ENCODE measurements around the gene SNRNP25. TPM values are rescaled to one million over a fixed set of nuclear protein-coding genes. Genes with fewer than 3 reads are reported as not detected.
A peak's percentile ranks its signal among the peaks of the same experiment; 100 is the strongest.
"Not testable (repeated sequence)": the region's sequence is repeated elsewhere in the genome, so short reads cannot be mapped to it uniquely, and the experiment has no call there.

SNRNP25 gene
- total and polyA plus RNA-seq, 5 donors from 2014 or later: 9.4 to 29.1 (median 19.3) TPM

DNA sequence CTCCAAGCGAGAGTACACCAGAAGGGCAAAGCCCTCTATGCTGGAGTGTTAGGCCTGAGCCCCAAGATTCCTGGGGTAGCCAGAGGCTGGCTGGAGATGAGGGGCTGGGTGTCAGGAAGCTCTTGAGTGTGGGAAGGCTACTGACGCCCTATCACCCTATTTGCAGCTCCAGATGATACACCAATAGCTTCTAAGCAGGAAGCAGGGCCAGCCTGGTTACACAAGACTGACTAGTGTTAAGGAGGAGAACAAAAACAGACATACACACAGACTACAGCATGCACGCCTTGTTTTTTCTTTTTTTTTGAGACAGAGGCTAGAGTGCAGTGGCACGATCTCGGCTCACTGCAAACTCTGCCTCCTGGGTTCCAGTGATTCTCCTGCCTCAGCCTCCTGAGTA lies 16.1 kb upstream of the SNRNP25 start:
- Histone ChIP-seq H3K4me3 (ENCODE audit: low read depth, low read length) (no peak overlapping the region), H3K9me3 (ENCODE audit: control insufficient read depth in 2 of 2, low read length in 2 of 2) (no peaks in the 10 kb centered on the region), H3K36me3 (ENCODE audit: control insufficient read depth, insufficient read depth, low read length) (peaks cover 7% of the 10 kb centered on the region), H3K27ac (ENCODE audit: insufficient read depth, low read length, poor library complexity, severe bottlenecking) (no peak overlapping the region), H3K4me1 (ENCODE audit: control insufficient read depth, insufficient read depth, low read length, poor library complexity, severe bottlenecking) (peaks cover 19% of the 10 kb centered on the region), H3K27me3 (ENCODE audit: control insufficient read depth, insufficient read depth, low read length) (no peaks in the 10 kb centered on the region)
- Mint-ChIP-seq H3K4me3 (no peak overlapping the region), H3K9me3 (no peaks in the 10 kb centered on the region), H3K4me1 (peaks cover 7 to 47% (median 30%) of the 10 kb centered on the region in 4 donors), H3K36me3 (peaks cover 12% of the 10 kb centered on the region), H3K27me3 (no peaks in the 10 kb centered on the region), H3K27ac (peak overlapping the region; percentile 76 to 92 (median 78))
- ATAC-seq (ENCODE audit: low read depth in 2 of 2) (no peak), DNase-seq (peak in 1 of 3 donors; percentile 59)

DNA sequence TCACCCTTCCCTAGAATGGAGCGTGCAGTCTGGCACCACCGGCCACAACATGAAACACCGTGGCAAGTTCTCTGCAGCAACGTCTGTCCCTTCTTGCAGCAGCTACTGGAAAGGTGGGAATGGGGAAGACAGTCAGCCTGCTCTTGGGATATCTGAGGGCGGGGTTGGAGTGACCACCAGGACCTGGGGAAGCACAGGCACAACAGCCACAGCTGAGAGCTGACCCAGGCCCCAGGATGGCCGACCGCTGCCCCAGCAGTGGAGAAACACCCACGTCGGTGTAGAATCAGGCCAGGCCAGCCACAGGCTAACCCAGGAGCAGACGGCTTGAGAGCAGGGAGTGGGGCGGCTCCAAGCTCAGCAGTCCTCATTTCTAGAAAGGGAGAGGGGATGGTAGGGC lies 15.4 kb upstream of the SNRNP25 start:
- H3K9me3 ChIP-seq (ENCODE audit: control insufficient read depth in 2 of 2, low read length in 2 of 2); ATAC-seq (ENCODE audit: low read depth in 2 of 2); H3K36me3 ChIP-seq (ENCODE audit: control insufficient read depth, insufficient read depth, low read length); H3K27me3 ChIP-seq (ENCODE audit: control insufficient read depth, insufficient read depth, low read length); H3K9me3 Mint-ChIP-seq; H3K4me3 Mint-ChIP-seq; H3K4me3 ChIP-seq (ENCODE audit: low read depth, low read length); H3K27ac ChIP-seq (ENCODE audit: insufficient read depth, low read length, poor library complexity, severe bottlenecking); H3K27me3 Mint-ChIP-seq; DNase-seq: not testable (repeated sequence)
- H3K27ac Mint-ChIP-seq: peak overlapping the region; percentile 44 to 92 (median 78)
- H3K4me1 ChIP-seq (ENCODE audit: control insufficient read depth, insufficient read depth, low read length, poor library complexity, severe bottlenecking): peaks cover 19% of the 10 kb centered on the region
- peaks cover 19% of the 10 kb centered on the region for H3K36me3 Mint-ChIP-seq
- peaks cover 14 to 54% (median 35%) of the 10 kb centered on the region in 4 donors for H3K4me1 Mint-ChIP-seq

- H3K36me3 Mint-ChIP-seq: peaks cover 26% of the 10 kb centered on the region
- ATAC-seq (ENCODE audit: low read depth in 2 of 2) (peak; percentile 93 to 97), DNase-seq (peak; percentile 37 to 93 (median 58))
- H3K27me3 Mint-ChIP-seq: no peaks in the 10 kb centered on the region
- H3K36me3 ChIP-seq (ENCODE audit: control insufficient read depth, insufficient read depth, low read length): peaks cover 16% of the 10 kb centered on the region
- H3K27ac Mint-ChIP-seq: peak overlapping the region; percentile 44 to 92 (median 78)
- peaks cover 14 to 55% (median 40%) of the 10 kb centered on the region in 4 donors for H3K4me1 Mint-ChIP-seq
- H3K27me3 ChIP-seq (ENCODE audit: control insufficient read depth, insufficient read depth, low read length): no peaks in the 10 kb centered on the region
- H3K9me3 Mint-ChIP-seq: no peaks in the 10 kb centered on the region
- no peak overlapping the region for H3K4me3 ChIP-seq (ENCODE audit: low read depth, low read length)
- H3K9me3 ChIP-seq (ENCODE audit: control insufficient read depth in 2 of 2, low read length in 2 of 2): no peaks in the 10 kb centered on the region
- H3K4me3 Mint-ChIP-seq: peak overlapping the region; percentile 17 to 82 (median 46)
- H3K27ac ChIP-seq (ENCODE audit: insufficient read depth, low read length, poor library complexity, severe bottlenecking): peak overlapping the region; percentile 60
- peaks cover 19% of the 10 kb centered on the region for H3K4me1 ChIP-seq (ENCODE audit: control insufficient read depth, insufficient read depth, low read length, poor library complexity, severe bottlenecking)
Measured at GRCh38 chr16:38941-39892, 14.4 kb upstream of the SNRNP25 start.

- Histone ChIP-seq H3K9me3 (ENCODE audit: control insufficient read depth in 2 of 2, low read length in 2 of 2) (no peaks in the 10 kb centered on the region), H3K4me3 (ENCODE audit: low read depth, low read length) (no peak overlapping the region), H3K36me3 (ENCODE audit: control insufficient read depth, insufficient read depth, low read length) (peaks cover 38% of the 10 kb centered on the region), H3K4me1 (ENCODE audit: control insufficient read depth, insufficient read depth, low read length, poor library complexity, severe bottlenecking) (peaks cover 19% of the 10 kb centered on the region), H3K27ac (ENCODE audit: insufficient read depth, low read length, poor library complexity, severe bottlenecking) (no peak overlapping the region), H3K27me3 (ENCODE audit: control insufficient read depth, insufficient read depth, low read length) (no peaks in the 10 kb centered on the region)
- Mint-ChIP-seq H3K4me1 (peaks cover 14 to 46% (median 37%) of the 10 kb centered on the region in 4 donors), H3K27me3 (no peaks in the 10 kb centered on the region), H3K36me3 (peaks cover 34% of the 10 kb centered on the region), H3K4me3 (no peak overlapping the region), H3K27ac (peak overlapping the region; percentile 52 to 56 (median 52)), H3K9me3 (no peaks in the 10 kb centered on the region)
- no peak for ATAC-seq (ENCODE audit: low read depth in 2 of 2)
- DNase-seq: no peak
Measured at GRCh38 chr16:41439-42068, 12.1 kb upstream of the SNRNP25 start.

- H3K4me1 ChIP-seq (ENCODE audit: control insufficient read depth, insufficient read depth, low read length, poor library complexity, severe bottlenecking): peaks cover 19% of the 10 kb centered on the region
- H3K9me3 ChIP-seq (ENCODE audit: control insufficient read depth in 2 of 2, low read length in 2 of 2): no peaks in the 10 kb centered on the region
- DNase-seq (no peak), ATAC-seq (ENCODE audit: low read depth in 2 of 2) (no peak)
- H3K4me1 Mint-ChIP-seq: peaks cover 14 to 46% (median 37%) of the 10 kb centered on the region in 4 donors
- peaks cover 42% of the 10 kb centered on the region for H3K36me3 ChIP-seq (ENCODE audit: control insufficient read depth, insufficient read depth, low read length)
- no peak overlapping the region for H3K4me3 Mint-ChIP-seq
- no peaks in the 10 kb centered on the region for H3K9me3 Mint-ChIP-seq
- no peak overlapping the region for H3K27ac ChIP-seq (ENCODE audit: insufficient read depth, low read length, poor library complexity, severe bottlenecking)
- no peaks in the 10 kb centered on the region for H3K27me3 ChIP-seq (ENCODE audit: control insufficient read depth, insufficient read depth, low read length)
- H3K27me3 Mint-ChIP-seq: no peaks in the 10 kb centered on the region
- peaks cover 35% of the 10 kb centered on the region for H3K36me3 Mint-ChIP-seq
- no peak overlapping the region for H3K4me3 ChIP-seq (ENCODE audit: low read depth, low read length)
- H3K27ac Mint-ChIP-seq: peak overlapping the region in 2 of 3 donors; percentile 52 to 73
Measured at GRCh38 chr16:42069-42457, 11.6 kb upstream of the SNRNP25 start.

DNA sequence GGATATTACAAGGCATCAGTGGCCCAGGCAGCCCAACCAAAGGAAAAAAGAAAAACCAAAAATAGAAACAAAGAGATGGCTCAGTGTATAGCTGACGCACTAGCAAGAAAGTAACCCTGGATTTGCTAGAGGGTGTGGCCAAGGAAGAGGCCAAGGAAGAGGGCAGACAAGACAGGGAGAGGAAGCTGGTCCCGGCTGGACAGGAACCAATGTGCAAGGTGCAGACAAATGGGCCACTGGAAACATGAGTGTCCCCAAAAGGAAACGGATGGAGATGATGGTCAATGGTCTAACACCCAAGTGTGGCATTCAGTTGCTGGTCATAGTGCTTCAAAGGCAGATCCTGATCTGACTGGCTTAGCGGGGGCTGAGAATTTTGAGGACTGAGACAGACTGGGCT lies 10.9 kb upstream of the SNRNP25 start:
- H3K36me3 Mint-ChIP-seq: peaks cover 39% of the 10 kb centered on the region
- no peak overlapping the region for H3K4me3 Mint-ChIP-seq

DNA sequence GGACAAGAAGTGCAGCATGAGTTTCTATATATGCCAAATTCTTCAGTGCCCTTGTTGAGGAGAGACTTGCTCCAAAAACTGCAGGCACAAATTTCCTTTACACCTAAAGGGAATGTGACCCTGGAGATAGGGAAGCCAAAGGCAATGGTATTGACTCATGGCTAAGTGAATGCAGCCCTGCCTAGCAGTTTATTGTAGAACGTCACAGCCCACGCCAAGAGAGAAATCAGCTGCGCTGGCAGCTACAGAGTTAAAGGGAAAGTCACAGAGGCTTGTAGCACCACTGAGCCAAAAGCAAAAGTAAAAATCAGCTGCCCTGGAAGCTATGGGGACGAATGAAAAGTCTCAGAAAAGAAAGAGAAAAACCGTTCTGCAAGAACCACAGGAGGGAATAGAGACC lies 10.3 kb upstream of the SNRNP25 start:
- H3K4me1 Mint-ChIP-seq: peaks cover 14 to 42% (median 30%) of the 10 kb centered on the region in 4 donors
- no peaks in the 10 kb centered on the region for H3K9me3 Mint-ChIP-seq
- no peak overlapping the region for H3K27ac ChIP-seq (ENCODE audit: insufficient read depth, low read length, poor library complexity, severe bottlenecking)
- DNase-seq: no peak
- no peak for ATAC-seq (ENCODE audit: low read depth in 2 of 2)
- H3K9me3 ChIP-seq (ENCODE audit: control insufficient read depth in 2 of 2, low read length in 2 of 2): no peaks in the 10 kb centered on the region
- no peak overlapping the region for H3K4me3 ChIP-seq (ENCODE audit: low read depth, low read length)
- H3K27me3 Mint-ChIP-seq: no peaks in the 10 kb centered on the region
- H3K27me3 ChIP-seq (ENCODE audit: control insufficient read depth, insufficient read depth, low read length): no peaks in the 10 kb centered on the region
- H3K4me1 ChIP-seq (ENCODE audit: control insufficient read depth, insufficient read depth, low read length, poor library complexity, severe bottlenecking): peaks cover 15% of the 10 kb centered on the region
- H3K27ac Mint-ChIP-seq: no peak overlapping the region
- H3K36me3 Mint-ChIP-seq: peaks cover 42% of the 10 kb centered on the region
- H3K36me3 ChIP-seq (ENCODE audit: control insufficient read depth, insufficient read depth, low read length): peaks cover 49% of the 10 kb centered on the region
- H3K4me3 Mint-ChIP-seq: no peak overlapping the region

More for the DNA sequence above, 10.9 kb upstream of the SNRNP25 start:
- no peak for ATAC-seq (ENCODE audit: low read depth in 2 of 2)
- Histone ChIP-seq H3K4me3 (ENCODE audit: low read depth, low read length) (no peak overlapping the region), H3K4me1 (ENCODE audit: control insufficient read depth, insufficient read depth, low read length, poor library complexity, severe bottlenecking) (peaks cover 19% of the 10 kb centered on the region), H3K27me3 (ENCODE audit: control insufficient read depth, insufficient read depth, low read length) (no peaks in the 10 kb centered on the region), H3K27ac (ENCODE audit: insufficient read depth, low read length, poor library complexity, severe bottlenecking) (no peak overlapping the region), H3K9me3 (ENCODE audit: control insufficient read depth in 2 of 2, low read length in 2 of 2) (no peaks in the 10 kb centered on the region), H3K36me3 (ENCODE audit: control insufficient read depth, insufficient read depth, low read length) (peaks cover 46% of the 10 kb centered on the region)
- no peaks in the 10 kb centered on the region for H3K9me3 Mint-ChIP-seq
- H3K4me1 Mint-ChIP-seq: peaks cover 14 to 45% (median 33%) of the 10 kb centered on the region in 4 donors
- DNase-seq: no peak
- no peaks in the 10 kb centered on the region for H3K27me3 Mint-ChIP-seq
- peak overlapping the region in 1 of 3 donors; percentile 73 for H3K27ac Mint-ChIP-seq

All from CD4-positive, CD25-positive, alpha-beta regulatory T cell (primary cell).